Astrocyte of the cerebellum (primary cell): Measurements from ENCODE around the gene DNAJC16.
A peak's percentile ranks its signal among the peaks of the same experiment; 100 is the strongest.

ENCODE experiments used
- DNase-seq: peaks from one replicate; pipeline ENCODE4 v3.0.0-alpha.2; 2011; ENCODE audit warnings: low read depth
- H3K4me3 ChIP-seq: 2 replicates; pipeline ENCODE4 v1.5.1; 2011; ENCODE audit warnings: mild to moderate bottlenecking, low read depth, low read length, moderate library complexity
- in situ Hi-C: cut with HindIII; loops from 2 replicates; pipeline ENCODE4 v1.10.0; 2017; ENCODE audit warnings: low sequenced_read_pairs
- TF ChIP-seq, protein P1 (sequence below): IDR thresholded peaks from 2 replicates; pipeline ENCODE4 v1.5.1; 2012; ENCODE audit warnings: low read length, low read depth, moderate library complexity, mild to moderate bottlenecking; ENCODE audit errors: missing control alignments

DNAJC16 gene

DNA sequence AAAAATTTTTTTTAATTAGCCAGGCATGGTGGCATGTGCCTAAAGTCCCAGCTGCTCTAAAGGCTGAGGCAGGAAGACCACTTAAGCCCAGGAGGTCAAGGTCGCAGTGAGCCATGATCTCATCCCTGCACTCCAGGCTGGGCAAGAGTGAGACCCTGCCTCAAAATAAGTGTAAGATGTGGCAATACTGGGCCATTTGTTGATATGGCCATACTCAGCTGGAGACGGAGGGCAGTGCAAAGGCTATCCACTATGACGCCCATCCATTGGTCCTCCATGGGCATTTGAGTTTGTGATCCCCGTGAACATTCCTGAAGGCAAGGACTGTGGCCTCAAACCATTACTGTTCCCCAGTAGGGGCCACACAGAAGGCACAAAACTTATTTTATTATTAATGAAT, 4.1 kb upstream of the DNAJC16 start:
- in situ Hi-C loops = no loop called here
- H3K4me3 ChIP-seq = no peak overlapping the region
- DNase-seq = no peak
- TF ChIP-seq, protein P1, sequence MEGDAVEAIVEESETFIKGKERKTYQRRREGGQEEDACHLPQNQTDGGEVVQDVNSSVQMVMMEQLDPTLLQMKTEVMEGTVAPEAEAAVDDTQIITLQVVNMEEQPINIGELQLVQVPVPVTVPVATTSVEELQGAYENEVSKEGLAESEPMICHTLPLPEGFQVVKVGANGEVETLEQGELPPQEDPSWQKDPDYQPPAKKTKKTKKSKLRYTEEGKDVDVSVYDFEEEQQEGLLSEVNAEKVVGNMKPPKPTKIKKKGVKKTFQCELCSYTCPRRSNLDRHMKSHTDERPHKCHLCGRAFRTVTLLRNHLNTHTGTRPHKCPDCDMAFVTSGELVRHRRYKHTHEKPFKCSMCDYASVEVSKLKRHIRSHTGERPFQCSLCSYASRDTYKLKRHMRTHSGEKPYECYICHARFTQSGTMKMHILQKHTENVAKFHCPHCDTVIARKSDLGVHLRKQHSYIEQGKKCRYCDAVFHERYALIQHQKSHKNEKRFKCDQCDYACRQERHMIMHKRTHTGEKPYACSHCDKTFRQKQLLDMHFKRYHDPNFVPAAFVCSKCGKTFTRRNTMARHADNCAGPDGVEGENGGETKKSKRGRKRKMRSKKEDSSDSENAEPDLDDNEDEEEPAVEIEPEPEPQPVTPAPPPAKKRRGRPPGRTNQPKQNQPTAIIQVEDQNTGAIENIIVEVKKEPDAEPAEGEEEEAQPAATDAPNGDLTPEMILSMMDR = no peak

DNA sequence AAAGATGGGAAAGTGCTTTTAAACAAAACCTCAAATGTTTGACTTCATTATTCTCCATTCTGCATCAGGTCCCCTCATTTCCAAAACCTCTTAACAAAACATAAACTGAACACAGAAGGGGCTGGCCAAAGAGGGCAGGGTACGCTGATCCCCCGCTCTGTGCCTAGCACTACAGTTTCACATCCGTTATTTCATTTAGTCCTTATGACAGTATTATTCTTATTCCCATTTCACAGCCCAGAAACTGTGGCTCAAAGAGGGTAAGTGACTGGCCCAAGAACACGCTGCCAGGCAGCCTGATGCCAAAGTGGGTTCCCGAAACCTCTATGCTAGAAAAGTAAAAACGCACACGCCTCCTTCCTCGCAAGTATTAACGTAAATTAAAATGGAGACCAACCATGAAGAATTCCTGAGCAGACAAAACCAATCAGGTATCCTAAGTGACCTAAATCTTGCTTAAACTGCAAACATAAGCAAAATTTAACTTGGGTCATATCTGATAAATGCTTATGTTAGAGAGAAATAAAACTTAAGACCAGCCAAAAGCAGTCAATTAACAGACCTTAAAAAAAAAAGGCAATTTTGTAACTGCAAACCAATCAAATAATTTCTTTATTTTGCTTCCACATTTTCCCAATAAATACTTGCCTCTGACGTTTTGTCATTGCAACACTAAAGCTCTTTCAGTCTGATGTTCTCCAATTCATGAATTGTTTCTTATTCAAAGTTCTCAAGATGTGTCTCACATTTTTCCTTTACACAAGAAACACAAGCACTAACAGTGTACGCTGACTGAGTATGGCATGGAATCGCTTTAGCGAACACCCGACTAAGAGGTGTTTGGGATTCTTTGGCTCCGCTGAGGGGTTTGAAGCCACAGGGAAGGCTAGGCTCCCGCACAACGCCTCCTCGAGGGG, 3.3 kb upstream of the DNAJC16 start:
- H3K4me3 ChIP-seq = peak overlapping the region; percentile 58
- TF ChIP-seq, protein P1 = no peak
- peak; percentile 27 for DNase-seq
- in situ Hi-C loops = no loop called here

DNA sequence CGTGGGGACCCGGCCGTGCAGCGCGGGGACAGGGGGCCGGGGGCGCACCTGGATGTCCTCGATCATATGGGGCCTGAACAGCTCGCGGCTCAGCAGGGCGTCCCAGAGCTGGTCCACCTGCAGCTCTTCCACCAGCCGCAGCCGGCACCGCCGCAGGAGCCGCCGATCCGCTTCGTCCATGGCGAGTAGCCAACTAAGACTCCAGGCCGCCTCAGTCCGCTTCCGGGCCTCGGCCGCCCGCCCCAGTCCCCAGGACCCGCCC, 2.7 kb upstream of the DNAJC16 start, which contains the start of gene CASP9:
CASP9 (minus strand) TSS at position 195 of the 262 bp plus-strand sequence; CDS start at position 180, 15 bp downstream.
- TF ChIP-seq, protein P1 = no peak
- no peak for DNase-seq
- peak within 1 kb of the TSS; percentile 88 for H3K4me3 ChIP-seq
- in situ Hi-C loops = no loop called here

DNA sequence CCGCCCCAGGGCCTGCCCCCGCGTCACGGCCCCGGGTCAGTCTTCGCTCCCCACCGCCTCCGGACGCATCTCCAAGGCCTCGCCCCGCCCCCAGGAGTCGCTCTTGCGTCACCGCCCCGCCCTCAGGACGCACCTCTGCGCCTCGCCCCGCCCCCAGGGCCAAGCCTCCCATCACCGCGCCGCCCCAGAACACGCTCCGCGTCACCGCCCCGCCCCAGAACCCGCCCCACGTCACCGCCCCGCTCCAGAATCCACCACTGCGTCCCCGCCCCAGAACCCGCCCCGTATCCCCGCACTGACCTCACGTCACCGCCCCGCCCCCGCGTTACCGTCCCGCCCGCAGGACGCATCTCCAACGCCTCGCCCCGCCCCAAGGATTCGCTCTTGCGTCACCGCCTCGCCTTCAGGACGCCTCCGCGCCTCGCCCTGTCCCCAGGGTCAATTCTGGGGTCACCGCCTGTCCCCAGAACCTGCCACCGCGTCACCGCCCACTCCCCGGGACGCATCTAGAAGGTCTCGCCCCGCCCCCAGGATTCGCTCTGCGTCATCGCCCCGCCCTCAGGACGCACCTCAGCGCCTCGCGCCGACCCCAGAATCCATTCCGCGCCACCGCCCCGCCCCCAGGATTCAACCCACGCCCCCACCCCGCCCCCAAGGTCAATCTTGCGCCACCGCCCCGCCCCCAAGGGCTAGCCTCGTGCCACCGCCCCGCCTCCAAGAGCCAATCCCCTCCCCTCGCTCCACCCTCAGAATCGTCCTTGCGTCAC, 2.2 kb upstream of the DNAJC16 start:
- DNase-seq = peak; percentile 91
- H3K4me3 ChIP-seq = peak overlapping the region; percentile 88
- in situ Hi-C loops = no loop called here
- TF ChIP-seq, protein P1 = no peak

DNA sequence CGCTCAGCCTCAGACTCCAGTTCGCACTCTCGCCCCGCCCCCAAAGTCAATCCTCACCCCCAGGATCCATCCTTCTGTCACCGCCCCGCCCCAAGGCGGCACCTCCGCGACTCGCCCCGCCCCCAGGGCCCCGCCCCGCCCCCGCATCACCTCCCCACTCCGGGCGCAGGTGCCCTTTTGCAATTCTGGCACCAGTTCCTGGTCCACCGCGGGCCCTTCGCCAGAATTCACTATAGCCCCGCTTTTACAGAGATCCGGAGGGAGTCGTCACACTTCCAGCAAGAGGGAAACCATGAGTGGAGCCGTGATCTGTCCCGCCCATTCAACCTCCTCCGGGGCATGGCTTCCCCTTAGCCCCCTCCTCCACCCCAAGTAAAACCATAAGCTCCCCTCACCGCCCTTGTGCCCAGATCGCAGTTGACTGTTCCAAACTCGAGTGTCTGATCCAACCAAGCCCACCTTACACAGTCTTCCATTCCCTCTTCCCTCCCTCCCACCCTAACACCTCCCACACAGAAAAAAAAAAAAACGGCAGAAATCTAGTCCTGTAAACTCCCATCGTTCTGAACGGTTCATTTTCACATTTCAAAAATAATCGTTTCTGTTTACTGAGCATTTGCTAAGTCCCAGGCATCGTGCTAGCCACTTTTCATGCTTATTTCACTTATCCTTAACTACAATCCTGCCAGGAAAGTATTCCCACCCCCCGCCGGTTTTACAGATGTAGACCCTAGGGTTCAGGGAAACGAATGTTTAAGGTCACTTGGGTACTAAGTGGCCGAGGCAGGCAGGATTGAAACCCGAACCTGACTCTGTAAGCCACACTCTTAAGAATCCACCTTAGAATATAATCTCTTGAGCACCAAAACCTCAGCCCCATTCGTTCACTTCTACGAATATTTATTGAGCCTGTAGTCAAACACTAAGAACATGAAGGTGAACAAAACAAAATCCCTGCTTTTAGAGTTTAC, 1.3 kb upstream of the DNAJC16 start:
- in situ Hi-C loops = no loop called here
- TF ChIP-seq, protein P1 = no peak
- peak overlapping the region; percentile 88 for H3K4me3 ChIP-seq
- peak; percentile 97 for DNase-seq

DNA sequence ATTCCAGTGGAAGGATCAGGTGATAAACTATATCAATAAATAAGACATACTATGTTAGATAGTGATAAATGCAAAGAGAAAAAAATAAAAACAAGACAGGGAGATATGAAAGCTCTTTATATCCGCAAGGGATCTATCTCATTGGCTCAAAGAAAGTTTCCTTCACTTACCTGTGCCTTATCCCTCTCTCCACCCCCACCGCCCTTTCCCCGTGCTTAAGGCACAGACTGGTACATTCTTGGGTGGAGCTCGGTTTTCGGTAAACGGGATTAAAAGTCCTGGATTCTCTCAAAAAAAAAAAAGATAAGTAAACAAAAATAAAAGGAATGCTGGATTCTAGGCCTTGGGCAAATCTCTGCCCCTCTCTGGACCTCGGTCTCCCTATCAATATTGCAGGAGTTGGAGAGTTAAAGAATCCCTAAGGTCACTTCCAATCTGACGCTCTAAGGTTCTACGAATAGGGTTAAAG, 593 bp upstream of the DNAJC16 start:
- DNase-seq = no peak
- peak overlapping the region; percentile 88 for H3K4me3 ChIP-seq
- in situ Hi-C loops = no loop called here
- TF ChIP-seq, protein P1 = no peak
